CD14-positive monocyte (primary cell): ENCODE measurements around the gene CEP97. TPM values are rescaled to one million over a fixed set of nuclear protein-coding genes. Genes with fewer than 3 reads are reported as not detected.

ENCODE experiments used
- DNase-seq, 3 donors: peaks; one replicate each; pipeline ENCODE4 v3.0.0-alpha.2; 2011 to 2022
- H2AFZ ChIP-seq: 2 replicates; pipeline ENCODE4 v1.6.0; 2012; ENCODE audit warnings: mild to moderate bottlenecking, low read depth, low read length, inconsistent platforms; ENCODE audit not compliant: insufficient read depth, poor library complexity, severe bottlenecking
- H3K27ac ChIP-seq, 2 donors: 1 replicate in 1 of 2; 2 replicates in 1 of 2; pipeline ENCODE4 v1.5.1; 2012 to 2013; ENCODE audit warnings: low read length in 2 of 2, control low read depth in 1 of 2, inconsistent platforms in 1 of 2, low read depth in 1 of 2, mild to moderate bottlenecking in 1 of 2
- H3K27me3 ChIP-seq, 2 donors: one replicate each; pipeline versions ENCODE4 v1.6.0 to v1.6.1; 2011 to 2013; ENCODE audit warnings: low read length in 2 of 2; ENCODE audit not compliant: control insufficient read depth in 2 of 2, insufficient read depth in 2 of 2
- H3K36me3 ChIP-seq, 2 donors: replicated peaks in 1 of 2; 1 replicate in 1 of 2; 2 replicates in 1 of 2; pipeline versions ENCODE4 v1.5.1 to v1.6.1; 2012 to 2013; ENCODE audit warnings: low read length in 2 of 2, control low read depth in 1 of 2, inconsistent platforms in 1 of 2, mild to moderate bottlenecking in 1 of 2; ENCODE audit not compliant: insufficient read depth in 2 of 2, control insufficient read depth in 1 of 2
- H3K4me1 ChIP-seq, 2 donors: 1 replicate in 1 of 2; 2 replicates in 1 of 2; pipeline versions ENCODE4 v1.5.1 to v1.6.1; 2012 to 2013; ENCODE audit warnings: low read length in 2 of 2, control low read depth in 1 of 2, inconsistent platforms in 1 of 2, mild to moderate bottlenecking in 1 of 2, moderate library complexity in 1 of 2; ENCODE audit not compliant: insufficient read depth in 2 of 2, control insufficient read depth in 1 of 2
- H3K4me2 ChIP-seq: replicated peaks from 2 replicates; pipeline ENCODE3; 2012; ENCODE audit warnings: low read length, moderate library complexity, mild to moderate bottlenecking; ENCODE audit not compliant: poor library complexity, severe bottlenecking; ENCODE audit errors: extremely low read depth
- H3K4me3 ChIP-seq, 3 experiments: fragments of 200-600 bp in 1 of 3; sonication (generic) in 1 of 3; replicated peaks in 1 of 3; 1 replicate in 2 of 3; 2 replicates in 1 of 3; pipeline ENCODE4 v1.5.1; 2011 to 2013; ENCODE audit warnings: low read length in 3 of 3, mild to moderate bottlenecking in 3 of 3, control low read depth in 2 of 3, low read depth in 2 of 3, inconsistent platforms in 1 of 3, moderate library complexity in 1 of 3
- H3K79me2 ChIP-seq: 2 replicates; pipeline ENCODE4 v1.6.0; 2012; ENCODE audit warnings: mild to moderate bottlenecking, control low read depth, inconsistent platforms, low read length, moderate library complexity; ENCODE audit not compliant: insufficient read depth
- H3K9ac ChIP-seq: 2 replicates; pipeline ENCODE4 v1.6.0; 2017; ENCODE audit warnings: low read length, mild to moderate bottlenecking; ENCODE audit not compliant: insufficient read depth, poor library complexity, severe bottlenecking
- H3K9me3 ChIP-seq, 2 donors: replicated peaks in 1 of 2; 1 replicate in 1 of 2; 2 replicates in 1 of 2; pipeline versions ENCODE4 v1.5.1 to v1.6.1; 2012 to 2013; ENCODE audit warnings: low read length in 2 of 2, control low read depth in 1 of 2; ENCODE audit not compliant: control insufficient read depth in 1 of 2, insufficient read depth in 1 of 2
- H4K20me1 ChIP-seq: 2 replicates; pipeline ENCODE4 v1.6.0; 2012; ENCODE audit warnings: mild to moderate bottlenecking, low read length, control low read depth, moderate library complexity; ENCODE audit not compliant: insufficient read depth
- H3K27ac Mint-ChIP-seq, 7 donors: one replicate each; pipeline ENCODE4 v1.8.0; 2020; ENCODE audit warnings: mild to moderate bottlenecking in 7 of 7, mixed read lengths in 7 of 7, moderate library complexity in 6 of 7, inconsistent platforms in 2 of 7
- H3K27me3 Mint-ChIP-seq, 3 donors: one replicate each; pipeline ENCODE4 v1.8.0; 2021 to 2022; ENCODE audit warnings: low read depth in 3 of 3, mild to moderate bottlenecking in 3 of 3, mixed read lengths in 3 of 3, moderate library complexity in 3 of 3, inconsistent platforms in 1 of 3
- H3K36me3 Mint-ChIP-seq, 2 donors: one replicate each; pipeline ENCODE4 v1.8.0; 2020; ENCODE audit warnings: mixed read lengths in 2 of 2, inconsistent platforms in 1 of 2, mild to moderate bottlenecking in 1 of 2
- H3K4me1 Mint-ChIP-seq: one replicate; pipeline ENCODE4 v1.8.0; 2020; ENCODE audit warnings: mild to moderate bottlenecking, mixed read lengths
- H3K4me3 Mint-ChIP-seq, 2 donors: one replicate each; pipeline ENCODE4 v1.8.0; 2020; ENCODE audit warnings: mild to moderate bottlenecking in 2 of 2, mixed read lengths in 2 of 2, moderate library complexity in 1 of 2
- H3K9me3 Mint-ChIP-seq, 7 donors: one replicate each; pipeline ENCODE4 v1.8.0; 2020 to 2022; ENCODE audit warnings: mixed read lengths in 7 of 7, mild to moderate bottlenecking in 6 of 7, moderate library complexity in 6 of 7, inconsistent platforms in 2 of 7
- CTCF ChIP-seq: fragments of 200-600 bp; IDR thresholded peaks from one replicate; pipeline ENCODE4 v1.8.0; 2022; ENCODE audit warnings: antibody characterized with exemption, mild to moderate bottlenecking
- WGBS: methylation state at CpG from one replicate; pipeline ENCODE4 v1.1.5; 2013; ENCODE audit warnings: missing lambda C conversion rate; ENCODE audit not compliant: insufficient coverage; 5-methylcytosine and 5-hydroxymethylcytosine counted together
- intact Hi-C, 2 donors: fragments of 100-400 bp; cut with micrococcal nuclease; formaldehyde crosslinking; loops; one replicate each; pipeline versions ENCODE4 v1.15.0 to v1.15.1; 2023
- polyA plus RNA-seq, 3 donors: library from polyadenylated mRNA; depleted of rRNA in 1 of 3; unstranded in 2 of 3; stranded (reverse) in 1 of 3; fragments of 300-500 nt in 2 of 3; fragments of >200 nt in 1 of 3; fragmentation: Illumina TruSeq in 2 of 3; gene quantifications; 1 replicate in 2 of 3; 2 replicates in 1 of 3; pipeline ENCODE4 v1.2.3, GENCODE V29; 2012 to 2021

CEP97 gene
- polyA plus RNA-seq, 3 donors = 0.79 to 1.7 (median 1.5) TPM

GRCh38 chr3:101730839-101731238 lies 6.4 kb downstream of the CEP97 start:
- Histone ChIP-seq H3K4me3 (no peak overlapping the region), H3K27me3 (no peaks in the 10 kb centered on the region), H3K27ac (no peak overlapping the region), H2AFZ (no peak overlapping the region), H3K9me3 (peaks cover 0 to 7% of the 10 kb centered on the region in 2 donors), H4K20me1 (no peaks in the 10 kb centered on the region), H3K79me2 (peaks cover 4% of the 10 kb centered on the region), H3K36me3 (peaks cover 46 to 75% of the 10 kb centered on the region in 2 donors), H3K4me2 (no peak overlapping the region), H3K4me1 (peaks cover 2 to 5% of the 10 kb centered on the region in 2 donors), H3K9ac (no peak overlapping the region)
- H3K36me3 Mint-ChIP-seq = peaks cover 52 to 78% of the 10 kb centered on the region in 2 donors
- H3K27ac Mint-ChIP-seq = no peak overlapping the region
- peaks cover 6% of the 10 kb centered on the region for H3K4me1 Mint-ChIP-seq
- H3K9me3 Mint-ChIP-seq = peaks cover 0 to 8% (median 5%) of the 10 kb centered on the region in 7 donors
- no peak for DNase-seq
- no peak for TF ChIP-seq CTCF
- intact Hi-C loops = no loop called here
- H3K4me3 Mint-ChIP-seq = no peak overlapping the region
- peaks cover 0 to 2% (median 0%) of the 10 kb centered on the region in 3 donors for H3K27me3 Mint-ChIP-seq

GRCh38 chr3:101732240-101732641 lies 7.8 kb downstream of the CEP97 start:
- no peak overlapping the region for H3K4me3 Mint-ChIP-seq
- Histone ChIP-seq H3K9me3 (peaks cover 0 to 14% of the 10 kb centered on the region in 2 donors), H4K20me1 (no peaks in the 10 kb centered on the region), H3K27ac (no peak overlapping the region), H3K79me2 (no peaks in the 10 kb centered on the region), H3K4me2 (no peak overlapping the region), H3K36me3 (peaks cover 51 to 88% of the 10 kb centered on the region in 2 donors), H3K4me1 (peaks cover 0 to 4% of the 10 kb centered on the region in 2 donors), H3K27me3 (no peaks in the 10 kb centered on the region), H2AFZ (no peak overlapping the region), H3K9ac (no peak overlapping the region), H3K4me3 (no peak overlapping the region)
- WGBS = 100% methylated on average over 1 of the region's 4 CpGs
- intact Hi-C loops = no loop called here
- H3K4me1 Mint-ChIP-seq = peaks cover 4% of the 10 kb centered on the region
- no peak for DNase-seq
- peaks cover 6 to 19% (median 10%) of the 10 kb centered on the region in 7 donors for H3K9me3 Mint-ChIP-seq
- H3K27me3 Mint-ChIP-seq = peaks cover 0 to 2% (median 0%) of the 10 kb centered on the region in 3 donors
- H3K27ac Mint-ChIP-seq = no peak overlapping the region
- TF ChIP-seq CTCF = no peak
- peaks cover 66 to 91% of the 10 kb centered on the region in 2 donors for H3K36me3 Mint-ChIP-seq
